ENCODE data around the gene MYT1. TPM values are rescaled to one million over a fixed set of nuclear protein-coding genes. Genes with fewer than 3 reads are reported as not detected.

Gene MYT1
- total RNA-seq, 4 donors from 2014 or later, result not detected

DNA sequence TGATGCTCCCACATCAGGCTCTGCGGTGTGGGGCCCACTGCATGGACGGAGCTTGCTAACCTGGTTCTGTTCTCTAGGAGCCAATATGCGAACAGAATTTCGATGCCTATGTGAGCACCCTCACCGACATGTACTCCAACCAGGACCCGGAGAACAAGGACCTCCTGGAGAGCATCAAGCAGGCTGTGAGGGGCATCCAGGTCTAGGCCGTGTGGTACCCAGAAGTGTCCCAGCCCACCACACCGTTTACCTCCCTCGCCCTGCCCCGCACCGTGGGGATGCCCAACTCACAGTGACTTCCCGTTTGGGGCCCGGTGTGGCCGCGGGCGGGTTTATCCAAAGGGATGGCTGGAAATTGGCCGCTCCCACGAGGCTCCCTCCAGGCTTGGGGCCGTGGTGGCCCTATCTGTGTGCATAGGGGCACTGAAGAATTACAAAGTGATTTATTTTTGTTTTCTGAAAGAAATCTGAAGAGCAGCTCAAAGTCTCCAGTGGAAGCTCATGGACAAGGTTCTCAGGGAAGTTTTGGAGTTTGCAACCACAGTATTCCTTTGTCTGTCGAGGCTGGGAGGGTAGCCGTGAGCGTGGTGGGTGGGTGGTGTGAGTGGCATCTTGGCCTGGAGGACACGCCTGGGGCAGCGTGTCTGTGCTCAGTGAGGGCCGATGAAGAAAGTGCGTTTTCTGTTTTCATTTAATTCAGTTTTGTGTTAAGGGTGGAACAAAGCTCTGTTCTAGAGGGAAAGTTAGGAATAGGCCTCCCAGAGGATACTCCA, 76.2 kb downstream of the MYT1 start:
- TF ChIP-seq, protein P1, sequence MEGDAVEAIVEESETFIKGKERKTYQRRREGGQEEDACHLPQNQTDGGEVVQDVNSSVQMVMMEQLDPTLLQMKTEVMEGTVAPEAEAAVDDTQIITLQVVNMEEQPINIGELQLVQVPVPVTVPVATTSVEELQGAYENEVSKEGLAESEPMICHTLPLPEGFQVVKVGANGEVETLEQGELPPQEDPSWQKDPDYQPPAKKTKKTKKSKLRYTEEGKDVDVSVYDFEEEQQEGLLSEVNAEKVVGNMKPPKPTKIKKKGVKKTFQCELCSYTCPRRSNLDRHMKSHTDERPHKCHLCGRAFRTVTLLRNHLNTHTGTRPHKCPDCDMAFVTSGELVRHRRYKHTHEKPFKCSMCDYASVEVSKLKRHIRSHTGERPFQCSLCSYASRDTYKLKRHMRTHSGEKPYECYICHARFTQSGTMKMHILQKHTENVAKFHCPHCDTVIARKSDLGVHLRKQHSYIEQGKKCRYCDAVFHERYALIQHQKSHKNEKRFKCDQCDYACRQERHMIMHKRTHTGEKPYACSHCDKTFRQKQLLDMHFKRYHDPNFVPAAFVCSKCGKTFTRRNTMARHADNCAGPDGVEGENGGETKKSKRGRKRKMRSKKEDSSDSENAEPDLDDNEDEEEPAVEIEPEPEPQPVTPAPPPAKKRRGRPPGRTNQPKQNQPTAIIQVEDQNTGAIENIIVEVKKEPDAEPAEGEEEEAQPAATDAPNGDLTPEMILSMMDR (IDR thresholded peaks at IDR 0.05), result no peak
- no peak for DNase-seq (ENCODE audit: extremely low spot score)
- no peak overlapping the region for H3K4me3 ChIP-seq
- peaks cover 0 to 13% (median 0%) of the 10 kb centered on the region in 4 donors for H3K27me3 ChIP-seq
- WGBS, result 91% methylated on average over 22 of the region's 26 CpGs
- no peaks in the 10 kb centered on the region for H3K36me3 ChIP-seq
- H3K27ac ChIP-seq (replicated peaks in 1 of 4), result no peak overlapping the region
- intact Hi-C loops (cut with DNase I), result no loop called here
- no peaks in the 10 kb centered on the region for H3K9me3 ChIP-seq
- H3K4me1 ChIP-seq, result peaks cover 0 to 6% (median 0%) of the 10 kb centered on the region in 4 donors

DNA sequence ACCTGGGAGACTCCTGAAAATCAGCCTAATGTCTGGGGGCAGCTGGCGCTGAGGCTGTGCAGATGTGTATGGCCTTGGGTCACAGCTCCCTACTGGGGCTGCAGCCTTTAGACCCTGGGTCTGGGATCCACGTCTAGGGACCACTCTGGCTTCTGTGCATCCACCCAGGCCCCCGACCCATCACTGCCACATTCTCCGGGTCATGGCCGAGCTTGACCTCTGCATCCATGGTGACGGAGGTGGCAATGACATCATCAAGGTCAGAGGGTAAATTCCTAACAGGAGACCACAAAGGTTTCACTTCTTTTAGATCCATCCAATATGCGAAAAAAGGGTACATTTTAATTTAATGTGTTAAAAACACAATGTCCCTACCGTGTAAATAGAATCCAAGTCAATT, 76.8 kb downstream of the MYT1 start:
- no peaks in the 10 kb centered on the region for H3K9me3 ChIP-seq
- H3K36me3 ChIP-seq, result no peaks in the 10 kb centered on the region
- TF ChIP-seq, protein P1 (IDR thresholded peaks at IDR 0.05), result no peak
- TF ChIP-seq POLR2A (IDR thresholded peaks at IDR 0.05; ENCODE audit: low read depth), result no peak
- no peak for TF ChIP-seq EP300 (IDR thresholded peaks at IDR 0.05)
- no peak for TF ChIP-seq POLR2AphosphoS5 (IDR thresholded peaks at IDR 0.05)
- H3K27ac ChIP-seq (replicated peaks in 1 of 4), result no peak overlapping the region
- peaks cover 0 to 18% (median 1%) of the 10 kb centered on the region in 4 donors for H3K27me3 ChIP-seq
- WGBS, result 70% methylated on average over 8 of the region's 8 CpGs
- DNase-seq (ENCODE audit: extremely low spot score), result no peak
- H3K4me3 ChIP-seq, result no peak overlapping the region
- H3K4me1 ChIP-seq, result peaks cover 0 to 6% (median 0%) of the 10 kb centered on the region in 4 donors
- intact Hi-C loops (cut with DNase I), result no loop called here

DNA sequence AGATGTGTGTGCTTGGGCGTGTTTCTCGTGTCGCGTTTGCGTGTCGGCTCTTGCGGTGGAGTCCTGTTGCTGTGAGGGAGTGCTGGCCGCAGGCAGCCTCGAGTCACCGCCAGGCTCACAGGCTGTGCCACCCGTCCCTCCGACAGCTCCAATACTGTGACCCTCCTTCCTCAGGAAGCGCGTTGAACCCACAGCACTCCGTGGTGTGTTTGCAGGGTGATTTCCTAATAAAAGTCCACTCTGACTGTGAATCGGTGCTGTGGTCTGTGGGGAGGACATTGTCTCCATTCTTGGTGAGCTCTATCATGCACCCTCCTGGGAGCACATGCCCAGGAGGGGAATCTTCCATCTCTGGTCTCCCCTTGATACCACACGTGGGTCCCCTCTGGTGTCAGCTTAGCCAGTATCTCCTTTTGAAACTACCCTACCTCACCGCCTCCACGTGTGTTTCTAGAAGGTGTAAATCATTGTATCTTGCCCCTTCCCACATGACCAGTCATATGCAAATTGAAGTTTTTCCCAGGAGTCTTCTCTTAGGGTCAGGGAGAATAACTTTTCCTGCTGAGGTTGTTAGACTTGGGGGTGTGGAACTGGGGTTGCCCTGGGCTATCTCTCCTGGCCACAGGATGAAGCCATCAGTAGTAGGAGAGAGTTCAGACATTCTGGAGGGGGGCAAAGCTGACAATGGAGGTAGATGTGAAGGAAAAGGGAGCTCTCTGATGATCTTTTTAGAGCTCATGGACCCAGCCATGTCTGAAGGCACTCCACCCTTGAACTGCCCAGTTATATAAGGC, 77.9 kb downstream of the MYT1 start:
- intact Hi-C loops (cut with DNase I), result no loop called here
- WGBS, result 82% methylated on average over 18 of the region's 19 CpGs
- no peak for DNase-seq (ENCODE audit: extremely low spot score)

DNA sequence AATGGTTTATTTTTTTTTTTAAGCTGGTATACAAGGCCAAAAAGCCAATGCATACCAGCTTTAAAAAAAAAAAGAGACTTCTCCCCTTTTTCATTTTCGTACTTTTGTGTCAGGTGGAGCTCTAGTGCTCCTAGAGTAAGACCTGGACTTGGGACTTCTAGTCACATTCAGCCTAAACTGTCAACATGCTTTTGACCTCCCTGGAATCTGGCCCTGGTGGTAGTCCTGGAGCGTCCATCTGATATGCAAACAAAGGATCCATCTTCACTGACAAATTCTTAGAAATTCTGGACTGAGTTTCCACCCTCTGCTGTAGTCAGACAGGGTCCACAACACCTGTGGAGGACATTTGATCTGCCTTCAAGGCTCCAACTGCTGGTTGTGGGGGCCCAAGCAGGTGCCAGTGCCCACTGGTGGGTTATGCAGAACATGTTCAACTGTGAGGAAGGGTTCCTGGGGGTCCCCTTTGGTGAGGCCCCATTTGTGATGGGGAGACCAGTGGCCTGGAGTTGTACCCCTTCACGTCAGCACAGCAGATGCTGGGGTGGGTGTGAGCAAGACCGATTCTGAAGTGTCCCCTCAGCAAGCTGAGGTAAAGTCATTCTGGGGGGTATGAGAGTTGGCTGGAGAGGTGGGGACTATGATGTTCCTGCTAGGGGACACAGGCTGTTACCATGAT, 78.7 kb downstream of the MYT1 start:
- H3K4me3 ChIP-seq, result no peak overlapping the region
- H3K27me3 ChIP-seq, result peaks cover 0 to 37% (median 4%) of the 10 kb centered on the region in 4 donors
- no peaks in the 10 kb centered on the region for H3K9me3 ChIP-seq
- no peak overlapping the region for H3K27ac ChIP-seq (replicated peaks in 1 of 4)
- TF ChIP-seq POLR2A (IDR thresholded peaks at IDR 0.05; ENCODE audit: low read depth) (no peak), EP300 (IDR thresholded peaks at IDR 0.05) (no peak), POLR2AphosphoS5 (IDR thresholded peaks at IDR 0.05) (no peak)
- TF ChIP-seq, protein P1 (IDR thresholded peaks at IDR 0.05), result no peak
- intact Hi-C loops (cut with DNase I), result no loop called here
- peaks cover 0 to 5% (median 0%) of the 10 kb centered on the region in 4 donors for H3K4me1 ChIP-seq
- DNase-seq (ENCODE audit: extremely low spot score), result no peak
- H3K36me3 ChIP-seq, result no peaks in the 10 kb centered on the region
- 78% methylated on average over 4 of the region's 4 CpGs for WGBS

More for the DNA sequence above, 77.9 kb downstream of the MYT1 start:
- Histone ChIP-seq H3K27me3 (peaks cover 0 to 30% (median 4%) of the 10 kb centered on the region in 4 donors), H3K27ac (replicated peaks in 1 of 4) (no peak overlapping the region), H3K4me1 (peaks cover 0 to 6% (median 0%) of the 10 kb centered on the region in 4 donors), H3K36me3 (no peaks in the 10 kb centered on the region), H3K4me3 (no peak overlapping the region), H3K9me3 (no peaks in the 10 kb centered on the region)
- TF ChIP-seq EP300 (IDR thresholded peaks at IDR 0.05) (no peak), POLR2A (IDR thresholded peaks at IDR 0.05; ENCODE audit: low read depth) (no peak), POLR2AphosphoS5 (IDR thresholded peaks at IDR 0.05) (no peak)
- TF ChIP-seq, protein P1 (IDR thresholded peaks at IDR 0.05), result no peak
